ENCODE results near the gene SLX9.

The SLX9 gene

DNA sequence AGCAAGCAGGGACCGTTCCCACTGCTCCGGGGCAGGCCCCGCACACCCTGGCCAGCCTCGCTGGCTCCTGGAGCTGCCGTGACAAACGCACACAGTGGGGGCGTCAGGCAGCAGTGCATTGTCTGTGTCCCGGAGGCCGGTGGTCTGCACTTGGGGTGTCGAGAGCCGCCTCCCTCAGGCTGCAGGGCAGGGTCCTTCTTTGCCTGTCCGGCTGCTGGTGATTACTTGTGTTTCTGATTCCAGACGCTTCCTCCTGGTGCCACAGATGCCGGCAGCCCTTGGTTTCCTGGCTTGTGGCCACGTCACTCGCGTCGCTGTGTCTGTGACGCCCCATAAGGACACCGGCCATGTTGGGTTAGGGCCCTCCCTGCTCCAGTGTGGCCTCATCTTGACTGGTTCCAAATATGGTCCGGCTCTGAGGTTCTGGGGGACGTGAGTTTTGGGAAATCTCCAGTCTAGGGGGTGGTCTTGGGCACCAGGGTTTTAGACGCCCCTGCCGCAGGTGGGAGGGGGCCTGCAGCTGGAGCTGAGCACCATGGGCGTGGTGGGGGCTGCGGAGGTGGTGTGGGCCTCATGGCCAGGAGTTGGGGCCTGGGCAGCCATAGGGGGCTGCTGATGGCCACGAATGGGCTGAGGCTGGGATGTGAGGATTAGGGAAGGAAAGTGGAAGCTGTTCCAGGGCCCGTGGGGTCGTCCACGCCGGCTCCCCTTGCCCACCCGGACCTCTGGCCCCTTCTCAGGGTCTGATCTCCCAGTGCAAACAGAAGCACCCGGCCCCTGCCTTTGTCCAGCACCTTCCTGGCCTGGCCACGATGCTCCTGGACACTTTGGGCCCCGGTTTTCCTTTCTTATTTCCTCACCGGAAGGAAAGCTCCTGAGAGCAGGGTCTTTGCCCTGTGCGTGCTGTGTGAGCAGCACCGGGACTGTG is 41.0 kb downstream of the SLX9 start:
- no peak for DNase-seq

DNA sequence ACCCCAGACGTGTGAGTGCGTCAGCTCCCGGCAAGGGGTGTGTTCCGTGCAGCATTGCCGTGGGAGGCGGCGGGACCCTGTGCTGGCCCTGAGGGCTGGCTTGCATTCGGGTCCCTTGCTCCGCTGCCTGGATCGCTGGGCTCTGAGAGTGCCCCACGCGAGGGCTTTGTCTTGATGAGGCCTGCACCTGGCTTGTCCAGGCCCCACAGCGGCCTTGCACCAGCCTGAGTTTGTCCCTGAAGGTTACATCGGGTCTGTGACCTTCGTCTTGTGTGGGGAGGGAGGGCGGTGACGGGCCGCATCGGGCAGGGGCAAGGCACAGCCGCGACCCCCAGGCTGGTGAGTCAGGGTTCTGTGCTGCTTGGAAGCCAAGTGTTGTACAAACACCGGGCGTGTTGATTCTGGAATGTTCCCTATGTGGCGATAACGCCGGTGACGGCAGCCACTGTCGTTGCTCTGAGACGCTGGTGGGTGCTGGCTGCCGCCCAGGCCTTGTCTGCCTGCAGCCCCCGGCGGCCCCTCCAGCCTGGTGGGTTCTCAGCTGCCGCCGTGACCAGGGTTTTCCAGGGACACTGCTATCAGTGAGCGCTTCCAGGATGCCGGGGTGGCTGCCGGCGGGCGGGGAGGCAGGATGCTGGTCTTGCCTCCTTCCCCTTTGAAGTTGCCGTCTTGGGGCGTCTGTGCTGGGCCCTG is 42.9 kb downstream of the SLX9 start:
- no peak for DNase-seq

DNA sequence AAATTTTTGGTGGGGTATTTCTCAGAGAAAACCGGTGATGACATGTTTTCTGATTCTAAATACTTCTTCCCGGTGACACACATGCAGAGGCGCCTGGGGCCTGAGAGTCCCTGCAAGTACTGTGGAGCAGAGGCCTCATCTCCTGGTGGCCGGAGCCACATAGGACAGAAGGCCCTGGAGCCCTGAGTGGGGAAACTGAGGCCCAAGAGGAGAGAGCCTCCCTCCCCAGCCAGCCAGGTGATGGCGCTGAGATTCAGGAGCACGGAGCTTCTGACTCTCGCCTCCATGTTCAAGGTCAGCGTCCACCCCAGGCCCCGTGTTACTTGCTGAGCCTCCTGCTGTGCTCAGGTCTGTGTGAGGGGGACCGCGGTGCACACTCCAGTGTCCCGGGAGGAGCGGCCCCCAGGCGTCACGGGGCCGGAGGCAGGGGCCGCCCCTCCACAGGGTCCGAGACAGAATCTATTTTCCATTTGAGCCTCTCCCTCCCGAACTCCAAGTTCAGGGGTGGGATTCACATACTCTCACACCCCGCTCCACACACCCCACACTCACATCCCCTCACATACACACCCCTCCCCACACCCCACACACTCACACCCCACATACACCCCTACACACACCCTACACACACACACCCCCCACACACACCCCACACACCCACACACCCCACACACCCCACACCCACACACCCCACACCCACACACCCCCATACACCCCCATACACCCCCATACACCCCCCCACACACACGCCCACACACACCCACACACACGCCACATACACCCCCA is 43.8 kb downstream of the SLX9 start:
- DNase-seq, result no peak

DNA sequence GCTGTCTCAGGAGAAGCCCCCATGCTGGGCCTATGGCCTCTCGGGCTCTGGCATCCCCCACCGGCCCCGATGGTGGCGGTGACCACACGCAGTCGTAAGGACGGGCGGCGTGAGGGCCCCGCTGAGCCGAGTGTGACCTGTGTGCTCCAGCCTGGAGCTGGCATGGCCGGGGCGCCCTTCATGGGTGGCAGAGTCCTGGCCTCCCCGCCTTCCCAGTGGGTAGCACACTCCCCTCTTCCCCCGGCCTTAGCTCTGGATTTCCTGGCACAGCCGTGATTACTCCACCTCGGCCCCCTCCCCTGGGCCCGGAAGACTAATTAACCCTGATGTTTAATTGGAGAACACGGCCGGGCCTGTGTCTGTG is 44.6 kb downstream of the SLX9 start:
- no peak for DNase-seq

DNA sequence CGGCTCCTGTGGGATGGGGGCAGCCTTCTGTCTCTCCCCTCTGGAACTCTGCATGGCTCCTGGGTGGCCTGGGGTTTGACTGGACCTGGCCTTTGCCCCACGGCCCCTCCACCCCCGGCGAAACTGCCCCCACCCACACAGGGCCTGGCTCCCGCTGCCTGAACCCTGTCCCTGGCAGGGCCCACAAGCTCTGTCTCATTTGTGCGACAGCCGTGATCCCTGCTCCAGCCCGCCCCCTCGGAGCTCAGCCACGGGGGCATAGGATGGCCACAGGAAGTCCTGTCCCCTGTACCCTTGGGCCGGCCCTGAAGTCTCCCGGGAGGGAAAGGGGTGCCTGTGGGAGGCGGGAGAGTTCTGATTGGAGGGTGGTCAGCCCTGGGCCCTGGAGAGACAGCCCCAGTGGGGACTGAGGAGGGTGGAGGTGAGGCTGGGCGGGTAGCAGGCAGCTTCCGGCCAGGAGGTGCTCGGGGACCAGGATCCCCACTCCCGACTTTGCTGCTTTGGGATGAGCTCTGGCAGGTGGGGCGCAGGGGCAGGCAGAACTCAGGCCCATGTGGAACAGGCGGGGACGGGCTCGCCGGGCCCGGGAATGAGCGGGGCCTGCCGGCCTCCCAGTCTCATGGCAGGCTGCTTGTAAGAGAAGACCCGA is 45.1 kb downstream of the SLX9 start:
- DNase-seq, result no peak

DNA sequence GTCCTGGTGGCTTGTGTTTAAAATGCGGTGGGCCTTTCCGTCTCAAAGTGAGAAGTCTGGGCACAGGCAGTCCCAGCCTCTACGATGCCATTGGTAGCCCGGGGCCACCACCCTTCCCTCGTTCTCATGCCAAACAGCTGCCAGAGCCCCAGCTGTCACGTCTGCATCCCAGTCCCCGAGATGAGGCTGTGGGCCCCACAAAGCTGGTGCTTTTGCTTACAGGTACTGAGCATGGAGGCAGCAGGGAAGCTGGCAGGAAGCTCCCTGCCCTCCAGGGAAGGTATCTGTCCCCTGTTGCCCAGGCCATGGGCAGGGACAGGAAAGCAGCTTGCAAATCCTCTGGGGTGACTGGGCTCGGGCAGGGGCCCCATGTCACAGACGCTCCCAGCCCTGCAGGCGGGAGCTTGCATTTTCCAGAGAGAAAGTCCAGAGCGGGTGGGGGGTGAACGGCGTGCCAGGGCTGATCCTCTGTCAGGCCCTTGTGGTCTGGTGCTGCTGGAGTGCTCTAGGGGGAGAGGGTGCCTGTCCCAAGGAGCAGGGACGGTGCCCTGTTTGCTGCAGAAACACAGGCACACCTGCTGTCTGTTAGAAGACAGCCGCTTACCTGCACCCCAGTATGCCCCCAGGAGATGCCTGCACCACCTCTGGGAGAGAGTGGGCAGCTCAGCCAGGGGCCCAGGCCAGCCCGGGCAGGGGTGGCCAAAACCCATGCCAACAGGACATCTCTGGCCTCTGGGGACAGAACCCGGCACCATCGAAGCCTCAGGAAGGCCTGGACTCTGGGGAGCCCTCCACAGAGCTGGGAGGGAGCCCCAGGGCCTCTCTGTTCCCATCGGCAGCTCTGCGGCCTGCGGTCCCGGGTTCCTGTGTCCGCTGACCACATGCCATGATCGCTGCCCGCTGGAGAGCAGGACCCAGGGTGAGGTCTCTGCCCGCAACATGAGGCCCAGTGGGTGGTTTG is 45.9 kb downstream of the SLX9 start:
- DNase-seq, result no peak

DNA sequence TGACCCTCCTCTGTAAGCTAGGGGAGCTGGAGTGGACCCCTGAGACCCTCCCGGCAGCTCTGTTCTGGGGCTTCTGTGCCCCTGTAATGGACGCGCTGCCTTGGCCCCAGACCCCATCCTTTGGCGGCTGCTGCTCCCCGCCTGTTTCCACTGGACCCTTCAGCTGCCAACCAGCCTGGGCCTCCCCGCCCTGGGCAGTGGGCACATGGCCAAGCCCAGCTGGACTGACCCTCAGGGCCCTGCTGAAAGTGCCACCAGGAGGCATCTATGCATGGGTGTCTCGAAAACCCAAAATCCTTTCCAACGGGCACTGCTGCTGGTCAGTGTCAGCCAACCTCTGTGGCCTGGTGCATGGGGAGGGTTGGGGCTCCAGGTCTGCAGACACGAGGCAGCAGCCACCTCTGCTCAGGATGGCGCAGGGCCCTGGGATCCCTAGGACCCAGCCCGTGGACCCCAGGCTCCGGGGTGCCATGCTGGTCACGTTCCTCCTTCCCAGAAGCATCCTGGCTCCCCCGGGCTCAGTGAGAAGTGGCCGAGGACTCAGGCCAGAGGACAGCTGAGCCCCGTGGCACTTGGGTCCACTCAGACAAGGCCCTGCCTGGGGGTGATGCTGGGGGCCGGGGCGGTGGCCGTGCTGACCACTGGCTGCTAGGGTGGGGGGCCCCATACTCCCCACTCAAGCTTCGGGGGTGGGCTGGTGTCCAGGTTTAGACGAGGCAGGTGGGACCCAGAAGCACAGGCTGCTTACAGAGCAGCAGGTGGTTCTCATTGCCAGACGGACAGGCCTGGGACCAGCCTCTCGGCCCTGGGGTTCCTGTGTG is 46.9 kb downstream of the SLX9 start:
- no peak for DNase-seq

DNA sequence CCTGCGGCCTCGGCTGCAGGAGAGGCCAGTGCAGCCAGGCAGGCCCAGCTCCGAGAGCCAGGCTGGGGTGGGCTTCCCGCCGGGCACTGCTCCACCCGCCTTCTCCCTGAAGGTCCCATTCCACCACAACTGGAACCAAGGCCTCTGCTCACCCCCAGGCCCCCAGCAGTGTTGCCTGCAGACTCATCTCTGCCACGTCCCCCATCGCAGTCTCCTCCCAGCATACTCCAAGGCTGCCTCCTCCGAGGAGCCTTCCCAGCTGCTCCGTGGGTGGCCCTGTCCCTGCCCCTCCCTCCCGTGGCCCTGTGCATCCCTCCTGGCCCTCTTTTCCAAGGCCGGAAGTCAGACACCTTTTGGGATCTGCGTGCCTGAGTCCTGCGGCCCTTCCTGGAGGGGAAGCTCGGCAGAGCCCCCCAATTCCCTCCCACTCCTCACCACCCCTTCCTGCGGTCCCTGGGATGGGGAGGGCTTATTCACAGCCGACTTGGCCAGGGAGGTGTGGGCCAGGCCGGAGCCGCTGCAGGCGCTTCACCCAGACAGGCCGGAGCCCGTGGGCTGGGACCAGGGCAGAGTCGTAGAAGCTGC is 47.6 kb downstream of the SLX9 start:
- no peak for DNase-seq

DNA sequence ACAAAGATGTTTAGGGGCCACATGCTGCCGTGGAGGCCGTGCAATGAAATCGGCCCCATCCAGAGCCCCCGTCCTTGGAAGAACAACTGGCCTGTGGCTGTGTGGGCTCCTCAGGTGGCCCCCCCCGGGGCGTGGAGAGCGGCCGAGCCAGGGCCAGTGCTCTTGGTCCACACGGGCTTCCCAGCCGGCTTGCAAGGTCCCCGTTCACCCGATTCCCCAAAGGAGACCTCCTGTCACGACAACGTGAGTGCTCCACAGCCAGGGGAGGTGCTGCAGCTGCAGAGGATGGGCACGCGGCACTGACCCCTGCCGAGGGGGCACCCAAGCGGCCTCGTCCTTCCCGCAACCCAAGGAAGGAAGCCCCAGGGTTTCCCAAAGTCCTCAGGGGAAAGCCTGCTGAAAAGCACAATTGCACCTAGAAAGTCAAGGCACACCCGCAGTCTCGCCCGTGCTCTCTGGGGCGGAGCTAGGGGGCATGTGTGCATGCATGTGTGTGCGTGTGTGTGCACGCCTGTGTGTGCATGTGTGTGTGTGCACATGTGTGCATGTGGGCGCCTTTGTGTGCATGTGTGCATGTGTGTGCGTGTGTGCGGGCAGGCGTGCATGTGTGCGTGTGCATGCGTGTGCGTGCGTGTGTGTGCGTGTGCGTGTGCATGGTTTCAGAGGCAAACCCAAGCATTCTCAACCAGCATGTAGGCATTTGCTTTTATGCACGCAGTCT is 48.2 kb downstream of the SLX9 start:
- no peak for DNase-seq

DNA sequence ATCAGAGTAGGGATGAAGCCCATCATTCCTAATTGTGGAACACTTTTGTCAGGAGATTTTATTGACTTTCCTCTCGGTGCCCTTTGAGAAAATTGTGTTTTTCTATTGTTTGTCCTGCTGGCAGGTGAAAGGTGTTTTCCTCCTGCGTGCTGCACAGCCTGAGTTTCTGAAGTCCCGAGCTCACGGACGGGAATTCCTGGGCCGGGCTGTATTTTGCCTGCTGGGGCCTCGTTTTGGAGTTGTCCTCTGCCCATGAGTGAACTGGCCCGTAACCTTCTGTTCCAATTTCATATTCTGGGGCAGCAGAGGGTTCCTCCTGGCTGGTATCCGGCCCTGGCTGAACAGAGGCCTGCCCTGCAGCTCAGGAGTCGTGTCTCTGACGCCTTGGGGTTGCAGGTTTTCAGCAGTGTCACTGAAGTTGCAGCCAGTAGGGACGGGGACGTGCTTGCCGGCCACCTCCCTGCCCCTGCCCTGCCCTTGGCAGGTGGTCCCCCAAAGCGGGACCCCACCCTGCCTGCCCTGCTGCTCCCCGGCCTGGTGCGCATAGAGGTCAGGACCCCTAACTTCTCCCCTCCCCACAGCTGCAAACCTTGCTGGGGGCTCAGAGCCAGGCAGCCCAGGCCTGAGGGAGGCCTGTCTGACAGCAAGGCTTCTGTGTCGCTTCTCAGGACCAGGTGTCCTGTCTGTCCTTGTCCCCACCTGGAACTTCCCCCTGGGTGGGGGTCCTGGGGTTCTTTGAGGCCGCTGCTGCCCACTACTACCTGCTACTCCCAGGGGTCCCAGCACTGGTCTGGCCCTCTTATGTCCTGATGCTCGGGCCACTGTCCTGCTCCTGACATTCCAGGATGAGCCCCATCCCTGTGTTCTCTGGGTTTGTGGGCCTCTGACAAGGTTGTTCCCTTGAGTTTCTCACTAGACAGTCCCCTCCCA is 49.0 kb downstream of the SLX9 start:
- DNase-seq, result no peak

DNA sequence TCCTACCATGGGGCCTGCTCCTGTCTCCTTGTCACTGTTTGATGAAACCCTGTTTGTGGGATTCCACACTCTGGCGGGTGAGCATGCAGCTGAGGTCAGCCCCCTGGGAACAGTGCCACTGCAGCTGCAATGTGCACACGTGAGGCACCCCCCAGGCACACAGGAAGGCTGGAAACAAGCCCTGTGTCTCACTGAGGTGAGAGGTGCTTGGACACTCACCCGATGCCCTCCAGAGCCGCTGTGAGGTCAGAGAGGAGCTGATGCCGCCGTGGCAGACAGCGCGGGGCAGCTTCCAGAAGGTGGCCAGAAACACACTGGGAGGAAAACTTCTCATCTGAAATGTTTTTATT is 49.7 kb downstream of the SLX9 start:
- DNase-seq, result no peak

DNA sequence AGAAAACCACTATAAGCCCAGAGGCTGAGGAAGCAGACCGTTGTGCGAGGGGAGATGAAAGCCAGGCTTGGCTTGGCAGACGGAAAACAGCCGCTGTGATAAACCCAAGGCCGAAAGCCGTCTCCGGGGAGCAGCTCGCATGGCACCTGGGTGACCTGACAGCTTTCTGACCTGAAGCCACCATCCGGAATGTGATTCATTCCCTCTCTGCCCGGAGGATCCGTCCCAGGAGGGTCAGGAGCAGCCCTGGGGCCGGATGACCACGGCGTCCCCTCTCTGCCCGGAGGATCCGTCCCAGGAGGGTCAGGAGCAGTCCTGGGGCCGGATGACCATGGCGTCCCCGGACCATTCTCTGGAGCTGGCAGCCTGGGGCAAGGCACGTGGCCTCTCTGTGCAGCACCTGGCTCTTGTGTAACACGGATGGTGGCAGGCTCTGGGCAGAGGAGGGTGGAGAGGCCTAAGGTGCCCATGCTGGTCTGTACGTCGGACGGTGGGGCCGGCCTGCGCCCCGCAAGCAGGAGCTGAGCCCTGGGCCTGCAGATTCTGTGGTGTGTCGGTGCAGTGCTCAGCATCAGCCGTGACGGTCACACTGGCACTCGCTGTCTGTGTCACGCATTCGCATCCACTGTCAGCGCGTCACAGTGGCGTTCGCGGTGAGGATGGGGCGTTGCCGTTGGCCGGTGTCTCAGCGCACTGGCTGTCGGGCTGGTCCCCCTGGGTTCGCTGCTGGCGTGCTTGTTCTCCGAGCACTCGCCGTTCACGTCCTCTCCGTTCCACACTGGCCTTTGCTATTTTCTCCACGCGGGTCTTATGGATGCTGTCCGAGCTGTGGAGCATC is 50.3 kb downstream of the SLX9 start:
- no peak for DNase-seq

DNA sequence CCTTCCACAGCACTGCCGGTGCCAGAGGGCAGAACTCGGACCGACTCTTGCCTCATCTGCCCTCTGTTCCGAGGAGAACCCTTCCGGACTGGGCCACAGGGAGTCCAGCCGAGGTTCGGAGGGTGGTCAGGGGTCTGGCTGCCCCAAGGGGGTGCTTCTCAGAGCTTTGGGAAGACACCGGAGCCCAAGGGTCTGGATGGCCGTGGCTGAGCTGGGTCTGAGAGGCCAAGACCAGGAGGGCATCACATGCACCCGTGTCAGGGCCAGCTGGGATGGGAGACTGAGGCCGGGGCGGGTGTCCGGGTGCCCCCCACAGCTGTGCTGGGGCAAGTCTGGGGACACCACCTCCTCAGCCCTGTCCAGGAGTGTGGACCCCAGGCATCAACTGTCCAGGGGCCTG is 51.1 kb downstream of the SLX9 start:
- no peak for DNase-seq

DNA sequence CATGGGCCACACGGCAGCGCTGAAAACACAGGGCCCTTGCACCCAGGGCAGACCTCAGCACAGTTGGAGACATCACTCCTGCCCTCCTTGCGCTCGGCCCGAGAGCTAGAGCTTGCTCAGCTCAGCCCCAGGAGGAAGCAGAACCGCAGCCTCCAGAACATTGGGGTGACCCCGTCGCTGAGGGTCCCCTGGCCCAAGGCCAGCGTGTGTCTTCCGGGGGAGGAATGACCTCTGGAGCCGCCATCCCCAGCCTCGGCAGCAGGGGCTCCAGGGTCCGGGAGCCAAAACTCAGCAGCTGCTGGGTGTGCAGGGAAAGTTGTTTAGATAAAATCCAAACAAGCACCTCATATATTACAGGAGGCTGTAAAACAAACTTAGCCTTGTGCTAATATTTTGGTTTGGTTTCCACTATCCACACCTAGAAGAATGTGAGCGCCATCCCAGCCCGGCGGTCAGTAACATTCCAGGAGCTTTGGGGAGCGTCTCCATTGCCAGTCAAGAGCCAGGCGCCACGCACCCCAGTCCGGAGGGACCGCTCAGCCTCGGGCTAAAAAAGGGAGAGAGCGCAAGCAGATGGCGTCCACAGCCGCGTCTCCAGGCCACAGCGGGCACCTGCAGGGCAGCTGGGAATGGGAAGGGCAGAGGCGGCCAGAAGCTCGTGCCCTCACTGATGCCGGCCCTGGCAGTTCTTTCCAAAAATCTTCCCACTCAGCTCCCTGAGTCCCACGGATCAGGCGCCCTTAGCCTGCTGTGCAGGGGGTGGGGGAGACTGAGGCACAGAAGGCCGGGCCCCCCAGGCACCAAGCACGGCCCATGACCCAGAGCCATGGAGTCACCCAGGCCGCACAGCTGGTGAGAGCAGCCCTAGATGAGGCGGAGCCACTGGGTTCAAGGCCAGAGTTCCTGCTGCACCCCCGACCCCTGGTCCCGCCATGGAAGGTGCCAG is 52.0 kb downstream of the SLX9 start:
- DNase-seq, result no peak

DNA sequence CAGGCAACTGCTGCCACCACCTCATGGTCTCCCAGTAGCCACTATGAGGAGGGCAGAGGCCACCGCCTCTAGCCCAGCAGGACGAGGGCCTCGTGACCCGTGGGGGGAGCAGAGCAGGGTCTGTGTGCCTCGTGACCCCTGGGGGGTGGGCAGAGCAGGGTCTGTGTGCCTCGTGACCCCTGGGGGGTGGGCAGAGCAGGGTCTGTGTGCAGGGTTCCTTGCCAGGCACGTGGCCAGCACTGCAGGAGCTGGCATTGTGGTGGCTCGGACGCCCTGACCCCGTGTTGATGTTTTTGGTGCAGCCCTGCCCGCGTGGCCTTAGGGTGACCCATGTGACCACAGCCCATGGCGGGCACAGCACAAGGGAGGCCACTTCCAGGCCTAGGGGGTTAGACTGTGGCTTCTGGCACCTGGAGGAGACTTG is 52.8 kb downstream of the SLX9 start:
- no peak for DNase-seq

DNA sequence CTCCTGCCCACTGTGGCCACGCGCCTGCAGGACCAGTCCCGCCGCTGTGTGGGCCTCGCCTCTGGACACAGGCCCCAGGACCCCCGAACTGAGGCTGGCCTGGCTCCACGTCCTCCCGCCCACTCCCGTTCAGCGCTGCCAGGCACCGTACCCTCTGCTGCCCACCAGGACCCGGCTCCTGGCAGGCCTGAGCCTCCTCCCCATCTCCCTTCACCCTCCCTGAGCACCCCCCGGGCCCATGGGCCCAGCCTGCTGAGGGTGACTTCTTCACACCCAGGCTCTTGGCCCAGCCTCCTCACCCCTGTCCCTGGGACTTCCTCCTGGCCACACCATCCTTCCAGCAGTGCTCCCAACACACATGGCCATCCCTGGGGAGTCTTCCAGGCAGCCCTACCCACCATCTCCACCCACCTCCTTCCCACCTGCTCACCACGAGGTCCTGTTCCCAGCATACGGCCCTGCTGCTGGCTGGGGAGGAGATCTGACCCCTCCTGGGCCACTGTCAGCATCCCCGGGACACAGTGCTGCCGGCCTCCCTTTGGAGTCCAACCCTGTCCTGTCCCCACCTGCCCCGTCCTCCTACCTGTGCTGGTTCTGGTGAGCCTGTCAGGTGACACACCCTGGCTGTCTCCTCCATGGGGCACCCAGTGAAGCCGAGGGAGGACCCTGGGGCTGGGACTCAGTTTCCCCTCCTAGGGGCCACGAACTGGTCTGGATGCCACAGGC is 53.7 kb downstream of the SLX9 start:
- no peak for DNase-seq

Measured in AML-193 (cell line).